CD4-positive, CD25-positive, alpha-beta regulatory T cell (primary cell): ENCODE results near the gene AQP9. TPM values are rescaled to one million over a fixed set of nuclear protein-coding genes. Genes with fewer than 3 reads are reported as not detected.

Experiments used
- ATAC-seq, 2 donors: fragments of 150-1000 bp; cut with Tn5 transposase; one replicate each; pipeline ENCODE4 v1.10.0; 2021; ENCODE audit warnings: low read depth in 2 of 2, moderate number of reproducible peaks in 2 of 2, moderate library complexity in 1 of 2
- DNase-seq, 3 donors: peaks; one replicate each; pipeline versions ENCODE4 v3.0.0 to v3.0.0-alpha.2; 2012 to 2022; ENCODE audit warnings: mixed read lengths in 1 of 3
- H3K27ac ChIP-seq: one replicate; pipeline ENCODE4 v1.7.0; 2013; ENCODE audit warnings: mild to moderate bottlenecking, low read length; ENCODE audit not compliant: insufficient read depth, poor library complexity, severe bottlenecking
- H3K27me3 ChIP-seq: one replicate; pipeline ENCODE4 v1.7.0; 2013; ENCODE audit warnings: low read length; ENCODE audit not compliant: control insufficient read depth, insufficient read depth
- H3K36me3 ChIP-seq: one replicate; pipeline ENCODE4 v1.7.0; 2013; ENCODE audit warnings: mild to moderate bottlenecking, low read length, moderate library complexity; ENCODE audit not compliant: control insufficient read depth, insufficient read depth
- H3K4me1 ChIP-seq: 2 replicates; pipeline ENCODE4 v1.7.0; 2013; ENCODE audit warnings: mild to moderate bottlenecking, low read length; ENCODE audit not compliant: insufficient read depth, control insufficient read depth, poor library complexity, severe bottlenecking
- H3K4me3 ChIP-seq: one replicate; pipeline ENCODE4 v1.7.0; 2013; ENCODE audit warnings: low read depth, mild to moderate bottlenecking, low read length, moderate library complexity
- H3K9me3 ChIP-seq, 2 experiments: 1 replicate in 1 of 2; 2 replicates in 1 of 2; pipeline ENCODE4 v1.7.0; 2013; ENCODE audit warnings: low read length in 2 of 2, mild to moderate bottlenecking in 1 of 2, moderate library complexity in 1 of 2; ENCODE audit not compliant: control insufficient read depth in 2 of 2
- H3K27ac Mint-ChIP-seq, 3 donors: one replicate each; pipeline ENCODE4 v1.8.0; 2020 to 2022; ENCODE audit warnings: mild to moderate bottlenecking in 3 of 3, mixed read lengths in 3 of 3, moderate library complexity in 2 of 3
- H3K27me3 Mint-ChIP-seq: one replicate; pipeline ENCODE4 v1.8.0; 2022; ENCODE audit warnings: mild to moderate bottlenecking, mixed read lengths
- H3K36me3 Mint-ChIP-seq: one replicate; pipeline ENCODE4 v1.8.0; 2020; ENCODE audit warnings: mixed read lengths
- H3K4me1 Mint-ChIP-seq, 4 donors: one replicate each; pipeline ENCODE4 v1.8.0; 2020 to 2022; ENCODE audit warnings: mixed read lengths in 4 of 4, mild to moderate bottlenecking in 1 of 4
- H3K4me3 Mint-ChIP-seq, 4 donors: one replicate each; pipeline ENCODE4 v1.8.0; 2020 to 2022; ENCODE audit warnings: mild to moderate bottlenecking in 4 of 4, mixed read lengths in 4 of 4, moderate library complexity in 3 of 4
- H3K9me3 Mint-ChIP-seq, 7 donors: one replicate each; pipeline ENCODE4 v1.8.0; 2020 to 2022; ENCODE audit warnings: mixed read lengths in 7 of 7, mild to moderate bottlenecking in 3 of 7, moderate library complexity in 2 of 7
- polyA plus RNA-seq, 4 donors: library from polyadenylated mRNA; unstranded; fragments of 300-500 nt; fragmentation: Illumina TruSeq; gene quantifications; one replicate each; pipeline ENCODE4 v1.2.3, GENCODE V29; 2021
- total RNA-seq: library from RNA; stranded (reverse); gene quantifications from one replicate; pipeline ENCODE4 v1.2.3, GENCODE V29; 2022

Gene AQP9
- total and polyA plus RNA-seq, 5 donors from 2014 or later: 0.11 to 0.26 TPM; not detected in 3

GRCh38 chr15:58167095-58167691 lies 29.0 kb downstream of the AQP9 start:
- H3K4me3 Mint-ChIP-seq: no peak overlapping the region
- Histone ChIP-seq H3K4me1 (no peaks in the 10 kb centered on the region), H3K27me3 (peaks cover 12% of the 10 kb centered on the region), H3K36me3 (no peaks in the 10 kb centered on the region), H3K27ac (no peak overlapping the region), H3K4me3 (no peak overlapping the region), H3K9me3 (no peaks in the 10 kb centered on the region)
- peaks cover 23% of the 10 kb centered on the region for H3K27me3 Mint-ChIP-seq
- peaks cover 0 to 4% (median 0%) of the 10 kb centered on the region in 7 donors for H3K9me3 Mint-ChIP-seq
- no peak overlapping the region for H3K27ac Mint-ChIP-seq
- DNase-seq (no peak), ATAC-seq (no peak)
- no peaks in the 10 kb centered on the region for H3K4me1 Mint-ChIP-seq
- H3K36me3 Mint-ChIP-seq: no peaks in the 10 kb centered on the region

GRCh38 chr15:58169934-58170333 lies 31.8 kb downstream of the AQP9 start:
- ATAC-seq (no peak), DNase-seq (no peak)
- Mint-ChIP-seq H3K9me3 (peaks cover 0 to 3% (median 0%) of the 10 kb centered on the region in 7 donors), H3K36me3 (no peaks in the 10 kb centered on the region), H3K4me1 (no peaks in the 10 kb centered on the region), H3K27ac (no peak overlapping the region), H3K4me3 (no peak overlapping the region), H3K27me3 (peaks cover 22% of the 10 kb centered on the region)
- Histone ChIP-seq H3K27ac (no peak overlapping the region), H3K4me3 (no peak overlapping the region), H3K36me3 (no peaks in the 10 kb centered on the region), H3K9me3 (no peaks in the 10 kb centered on the region), H3K27me3 (peaks cover 8% of the 10 kb centered on the region), H3K4me1 (no peaks in the 10 kb centered on the region)

GRCh38 chr15:58171476-58172061 lies 33.4 kb downstream of the AQP9 start:
- no peak for DNase-seq

GRCh38 chr15:58174709-58175108 lies 36.5 kb downstream of the AQP9 start:
- Mint-ChIP-seq H3K27ac (no peak overlapping the region), H3K4me1 (no peaks in the 10 kb centered on the region), H3K27me3 (peaks cover 34% of the 10 kb centered on the region), H3K4me3 (no peak overlapping the region), H3K9me3 (peaks cover 0 to 3% (median 0%) of the 10 kb centered on the region in 7 donors), H3K36me3 (no peaks in the 10 kb centered on the region)
- H3K4me1 ChIP-seq: no peaks in the 10 kb centered on the region
- no peak for ATAC-seq
- H3K27ac ChIP-seq: no peak overlapping the region
- DNase-seq: no peak
- no peaks in the 10 kb centered on the region for H3K36me3 ChIP-seq
- H3K9me3 ChIP-seq: no peaks in the 10 kb centered on the region
- H3K27me3 ChIP-seq: no peaks in the 10 kb centered on the region
- no peak overlapping the region for H3K4me3 ChIP-seq

More at GRCh38 chr15:58171476-58172061, 33.4 kb downstream of the AQP9 start:
- Mint-ChIP-seq H3K27me3 (peaks cover 29% of the 10 kb centered on the region), H3K4me1 (no peaks in the 10 kb centered on the region), H3K9me3 (peaks cover 0 to 3% (median 0%) of the 10 kb centered on the region in 7 donors), H3K4me3 (no peak overlapping the region), H3K36me3 (no peaks in the 10 kb centered on the region), H3K27ac (no peak overlapping the region)
- H3K4me1 ChIP-seq: no peaks in the 10 kb centered on the region
- H3K27me3 ChIP-seq: peaks cover 2% of the 10 kb centered on the region
- H3K27ac ChIP-seq: no peak overlapping the region
- no peaks in the 10 kb centered on the region for H3K36me3 ChIP-seq
- ATAC-seq: no peak
- no peaks in the 10 kb centered on the region for H3K9me3 ChIP-seq
- no peak overlapping the region for H3K4me3 ChIP-seq

- Histone ChIP-seq H3K4me1 (no peaks in the 10 kb centered on the region), H3K36me3 (no peaks in the 10 kb centered on the region)
- no peaks in the 10 kb centered on the region for H3K4me1 Mint-ChIP-seq
Observed at GRCh38 chr15:58175955-58176354, 37.8 kb downstream of the AQP9 start.

GRCh38 chr15:58178668-58179067 lies 40.5 kb downstream of the AQP9 start:
- Mint-ChIP-seq H3K4me1 (no peaks in the 10 kb centered on the region), H3K36me3 (no peaks in the 10 kb centered on the region), H3K9me3 (peaks cover 0 to 1% (median 0%) of the 10 kb centered on the region in 7 donors), H3K4me3 (no peak overlapping the region), H3K27me3 (peaks cover 39% of the 10 kb centered on the region), H3K27ac (no peak overlapping the region)
- no peak for ATAC-seq
- no peak overlapping the region for H3K4me3 ChIP-seq
- H3K36me3 ChIP-seq: no peaks in the 10 kb centered on the region
- H3K4me1 ChIP-seq: no peaks in the 10 kb centered on the region
- peaks cover 5% of the 10 kb centered on the region for H3K27me3 ChIP-seq
- H3K9me3 ChIP-seq: no peaks in the 10 kb centered on the region
- DNase-seq: no peak
- H3K27ac ChIP-seq: no peak overlapping the region

More at GRCh38 chr15:58175955-58176354, 37.8 kb downstream of the AQP9 start:
- H3K27me3 ChIP-seq: peaks cover 3% of the 10 kb centered on the region
- H3K27ac Mint-ChIP-seq: no peak overlapping the region
- H3K4me3 ChIP-seq: no peak overlapping the region
- no peak overlapping the region for H3K27ac ChIP-seq
- H3K4me3 Mint-ChIP-seq: no peak overlapping the region
- ATAC-seq: no peak
- peaks cover 33% of the 10 kb centered on the region for H3K27me3 Mint-ChIP-seq
- H3K9me3 Mint-ChIP-seq: peaks cover 0 to 3% (median 0%) of the 10 kb centered on the region in 7 donors
- DNase-seq: no peak
- no peaks in the 10 kb centered on the region for H3K36me3 Mint-ChIP-seq
- no peaks in the 10 kb centered on the region for H3K9me3 ChIP-seq

GRCh38 chr15:58179206-58179605 lies 41.0 kb downstream of the AQP9 start:
- H3K36me3 Mint-ChIP-seq: no peaks in the 10 kb centered on the region
- H3K27ac Mint-ChIP-seq: no peak overlapping the region
- H3K27ac ChIP-seq: no peak overlapping the region
- H3K9me3 ChIP-seq: no peaks in the 10 kb centered on the region
- H3K4me3 Mint-ChIP-seq: no peak overlapping the region
- no peak for DNase-seq
- H3K4me3 ChIP-seq: no peak overlapping the region
- peaks cover 0 to 2% (median 0%) of the 10 kb centered on the region in 7 donors for H3K9me3 Mint-ChIP-seq
- no peaks in the 10 kb centered on the region for H3K4me1 Mint-ChIP-seq
- H3K27me3 Mint-ChIP-seq: peaks cover 39% of the 10 kb centered on the region
- H3K36me3 ChIP-seq: no peaks in the 10 kb centered on the region
- H3K4me1 ChIP-seq: no peaks in the 10 kb centered on the region
- peaks cover 5% of the 10 kb centered on the region for H3K27me3 ChIP-seq
- ATAC-seq: no peak
